Measurements from ENCODE around the gene SH2B2.
A peak's percentile ranks its signal among the peaks of the same experiment; 100 is the strongest.
"Not testable (repeated sequence)": the region's sequence is repeated elsewhere in the genome, so short reads cannot be mapped to it uniquely, and the experiment has no call there.

Gene SH2B2

GRCh38 chr7:102287111-102287980 is 678 bp downstream of the SH2B2 start:
- no peak for DNase-seq

DNA sequence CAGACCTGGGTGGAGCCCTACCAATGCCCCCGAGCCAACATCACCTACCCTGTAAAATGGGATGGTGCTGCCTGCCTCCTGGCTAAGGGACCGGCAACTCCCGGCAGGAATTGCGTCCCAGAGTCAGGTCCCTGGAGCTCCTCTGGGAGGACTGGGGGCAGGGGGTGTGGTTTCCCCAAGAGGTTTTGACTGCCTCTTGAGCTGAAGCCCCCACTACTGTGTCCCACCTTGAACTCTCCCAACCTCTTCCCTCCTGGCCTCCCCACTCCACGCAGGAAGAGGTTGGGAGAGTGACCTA is 1.3 kb downstream of the SH2B2 start:
- DNase-seq, result no peak

DNA sequence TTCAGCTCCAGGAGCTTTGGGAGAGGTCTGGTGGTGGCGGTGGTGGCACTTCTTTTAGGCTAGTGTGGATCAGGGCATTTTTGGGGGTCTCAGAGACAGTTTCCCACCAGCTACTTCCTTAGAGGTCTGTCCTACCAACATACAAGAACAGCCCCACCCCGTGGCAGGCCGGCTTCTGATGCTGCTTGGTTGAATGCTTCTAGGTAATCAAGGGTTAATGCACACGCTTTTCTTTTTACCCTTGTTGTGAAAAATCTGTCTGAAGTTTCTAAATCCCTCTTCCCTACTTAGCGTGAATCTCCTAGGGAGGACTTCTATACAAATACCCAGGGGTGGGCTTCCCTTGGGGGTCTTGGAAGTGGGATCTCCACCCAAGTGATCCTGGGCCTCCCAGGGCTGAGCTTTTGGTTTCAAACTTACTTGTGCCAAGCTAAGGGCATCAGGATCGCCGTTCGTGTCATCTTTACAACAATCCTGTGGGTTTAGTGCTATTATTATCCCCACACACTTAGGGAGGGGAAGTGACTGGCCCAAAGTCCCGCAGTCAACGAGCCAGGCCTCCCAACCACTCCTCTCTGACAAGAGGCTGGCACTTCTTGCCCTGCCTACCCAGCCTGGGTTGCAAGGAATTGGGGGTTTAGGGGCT is 1.7 kb downstream of the SH2B2 start:
- no peak for DNase-seq

- no peak for DNase-seq
Measured at GRCh38 chr7:102289057-102289456, 2.4 kb downstream of the SH2B2 start.

DNA sequence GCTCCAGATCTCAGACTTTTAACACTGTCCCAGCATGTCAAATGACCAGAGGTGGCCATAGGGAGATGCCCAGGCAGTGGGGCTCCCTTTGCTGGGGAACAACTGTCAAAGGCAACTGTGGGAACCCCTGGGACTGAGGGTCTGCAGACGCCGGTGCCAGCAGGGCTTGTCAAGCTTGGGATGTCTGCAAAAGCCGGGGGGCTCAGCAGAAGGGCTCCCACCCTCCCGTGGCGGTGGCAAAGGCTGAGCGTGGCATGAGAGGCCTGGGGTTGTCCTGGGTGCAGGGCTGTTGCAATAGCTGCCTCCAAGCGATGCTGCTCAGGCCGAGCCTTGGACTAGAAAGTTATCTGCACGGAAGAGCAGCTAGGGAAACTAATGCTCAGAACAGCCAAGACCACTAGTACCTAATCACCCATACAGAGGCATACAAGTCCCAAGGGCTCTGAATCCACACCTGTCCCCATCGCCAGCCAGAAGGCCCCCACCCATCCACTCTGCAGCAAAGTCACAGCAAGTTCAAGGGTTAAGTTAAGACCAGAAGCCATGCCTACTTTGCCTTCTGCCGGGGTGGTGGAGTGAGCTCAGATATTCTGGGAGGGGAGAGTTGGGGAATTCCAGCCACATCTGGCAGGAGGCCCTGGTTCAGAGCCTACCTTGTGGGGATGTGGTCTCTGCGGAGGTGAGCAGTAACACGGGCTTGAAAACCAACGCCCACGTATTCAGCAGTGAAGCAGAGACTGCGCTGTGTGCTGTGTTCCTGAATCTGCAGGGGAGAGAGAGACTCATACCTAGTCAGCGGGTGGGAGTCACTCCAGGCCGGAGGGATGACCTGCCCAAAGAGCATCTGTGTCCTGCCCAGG is 4.6 kb downstream of the SH2B2 start:
- peak; percentile 39 for DNase-seq

DNA sequence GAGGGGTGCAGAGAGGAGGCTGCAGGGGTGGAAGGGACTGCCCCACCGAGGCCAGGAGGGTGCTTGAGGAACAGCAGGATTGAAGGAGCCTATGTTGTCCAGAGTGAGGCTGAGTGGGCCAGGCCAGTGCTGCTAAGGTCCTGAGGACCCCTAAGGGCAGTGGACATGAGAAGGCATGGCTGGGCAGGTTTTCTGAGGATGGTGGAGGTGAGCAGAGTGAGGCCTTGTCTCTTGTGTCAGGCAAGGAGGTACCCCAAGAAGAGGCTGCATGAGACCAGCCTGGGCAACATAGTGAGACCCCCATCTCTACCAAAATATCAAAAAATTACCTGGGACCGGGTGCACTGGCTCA is 5.2 kb downstream of the SH2B2 start:
- no peak for DNase-seq

DNA sequence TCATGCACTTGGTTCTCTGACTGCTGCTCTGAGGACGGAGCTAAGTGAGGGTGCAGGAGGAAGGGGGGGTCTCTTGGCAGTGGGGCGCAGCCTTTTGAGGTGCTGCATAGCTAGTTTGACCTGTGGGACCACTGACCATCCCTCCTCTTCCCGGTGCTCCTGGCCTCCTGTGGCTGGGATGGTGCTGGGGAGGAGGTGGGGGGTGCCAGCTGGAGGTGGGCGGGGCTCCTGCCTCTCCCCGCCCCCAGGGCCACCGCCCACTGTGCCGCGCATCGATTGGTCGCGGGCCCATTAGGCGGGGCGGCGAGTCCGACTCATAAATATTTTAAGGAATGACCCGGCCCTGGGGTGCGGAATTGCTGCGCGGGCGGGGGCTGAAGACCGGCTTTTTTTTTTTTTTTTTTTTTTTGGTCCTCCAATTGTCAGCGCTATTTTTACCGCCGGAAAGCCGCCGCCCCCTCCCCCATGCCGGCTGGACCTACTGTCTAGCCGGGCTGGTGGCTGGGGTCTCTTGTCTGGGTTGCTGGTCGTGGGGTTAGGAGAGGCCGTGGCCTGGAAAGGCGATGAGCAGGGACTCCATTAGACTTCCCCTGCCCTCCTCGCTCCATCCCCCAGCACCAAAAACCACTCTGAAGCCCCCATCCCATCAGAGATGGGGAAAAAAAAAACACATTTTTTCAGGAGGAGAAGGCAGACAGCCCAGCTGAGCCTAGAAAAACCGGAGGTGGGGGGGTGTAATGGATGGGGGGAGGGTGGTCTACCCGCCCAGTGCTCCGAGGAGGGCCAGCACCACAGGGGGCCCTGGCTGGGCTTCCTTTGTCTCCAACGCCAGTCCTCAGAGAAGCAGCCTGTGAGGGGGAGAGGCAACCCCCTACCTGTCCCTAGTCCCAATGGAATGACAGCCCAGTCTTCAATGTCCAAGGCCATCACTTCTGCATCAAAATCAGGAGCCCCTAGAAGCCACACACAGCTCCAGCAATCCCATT is 6.4 kb downstream of the SH2B2 start:
- DNase-seq, result no peak

GRCh38 chr7:102294589-102294988 is 7.9 kb downstream of the SH2B2 start:
- DNase-seq, result no peak

DNA sequence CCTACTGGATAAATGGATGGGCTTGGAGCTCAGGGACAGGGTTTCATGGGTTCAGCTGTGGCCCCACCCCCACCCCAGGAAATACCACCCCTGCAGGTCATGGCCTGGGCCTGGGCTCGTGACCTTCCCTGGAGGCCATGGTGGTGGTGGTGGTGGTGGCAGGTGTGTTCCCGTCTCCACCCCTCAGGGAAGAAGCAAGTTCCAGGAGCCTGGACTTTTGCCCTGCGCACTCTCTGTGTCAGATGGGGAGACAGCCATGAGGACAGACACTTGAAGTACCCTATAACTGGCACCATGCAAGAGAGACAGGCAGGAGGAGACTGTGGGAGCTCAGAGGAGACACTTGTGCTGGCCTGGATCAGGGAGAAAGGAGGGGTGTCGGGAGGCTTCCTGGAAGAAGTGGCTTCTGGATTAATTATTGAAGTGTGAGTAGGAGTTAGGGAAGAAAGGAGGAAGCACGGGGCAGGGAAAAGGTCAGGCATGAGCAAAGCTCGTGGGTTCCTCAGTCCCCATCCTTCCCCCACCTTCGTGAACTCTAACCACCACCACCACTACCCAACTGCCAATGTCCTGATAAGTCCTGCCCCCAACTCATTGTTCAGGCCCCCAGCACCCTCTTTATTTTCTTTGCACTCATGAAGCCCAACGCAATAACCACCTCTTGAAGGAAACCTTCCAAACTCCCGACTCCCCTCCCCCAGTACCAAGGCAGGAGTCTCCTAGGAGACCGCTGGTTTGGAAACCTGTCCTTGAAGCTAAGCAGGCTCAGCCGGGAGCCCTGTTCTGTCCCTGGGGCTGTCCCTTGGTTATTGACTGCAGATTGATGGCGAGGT is 8.9 kb downstream of the SH2B2 start:
- no peak for DNase-seq

DNA sequence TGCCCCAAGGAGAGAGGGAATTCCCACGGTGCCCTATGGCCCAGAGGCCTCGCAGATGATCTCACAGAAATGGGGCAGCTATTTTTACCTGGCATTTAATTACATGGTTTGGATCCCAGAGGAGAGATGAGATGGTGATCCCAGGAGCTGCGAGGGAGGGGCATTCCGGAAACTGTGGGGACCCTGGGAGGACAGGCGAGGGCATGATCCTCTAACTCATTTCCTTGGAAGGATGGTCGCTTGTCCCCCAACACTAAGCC is 9.4 kb downstream of the SH2B2 start:
- no peak for DNase-seq

DNA sequence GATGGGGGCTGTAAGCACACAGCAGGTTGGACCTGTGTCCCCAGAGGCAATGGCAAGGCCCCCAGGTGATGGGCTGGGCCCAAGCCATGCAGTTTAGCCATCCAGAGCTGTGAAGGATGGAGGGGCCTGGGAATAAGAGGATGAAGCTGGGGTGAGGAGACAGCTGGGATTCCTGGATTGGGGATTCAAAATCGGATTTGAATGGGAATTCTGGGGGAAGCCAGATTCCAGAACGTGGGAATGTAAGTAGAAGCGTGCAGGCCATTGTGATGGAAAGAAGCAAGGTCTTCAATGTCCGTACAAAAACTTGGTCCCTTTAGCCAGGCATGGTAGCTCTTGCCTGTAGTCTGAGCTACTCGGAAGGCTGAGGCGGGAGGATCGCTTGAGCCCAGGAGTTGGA is 9.8 kb downstream of the SH2B2 start:
- DNase-seq, result no peak

DNA sequence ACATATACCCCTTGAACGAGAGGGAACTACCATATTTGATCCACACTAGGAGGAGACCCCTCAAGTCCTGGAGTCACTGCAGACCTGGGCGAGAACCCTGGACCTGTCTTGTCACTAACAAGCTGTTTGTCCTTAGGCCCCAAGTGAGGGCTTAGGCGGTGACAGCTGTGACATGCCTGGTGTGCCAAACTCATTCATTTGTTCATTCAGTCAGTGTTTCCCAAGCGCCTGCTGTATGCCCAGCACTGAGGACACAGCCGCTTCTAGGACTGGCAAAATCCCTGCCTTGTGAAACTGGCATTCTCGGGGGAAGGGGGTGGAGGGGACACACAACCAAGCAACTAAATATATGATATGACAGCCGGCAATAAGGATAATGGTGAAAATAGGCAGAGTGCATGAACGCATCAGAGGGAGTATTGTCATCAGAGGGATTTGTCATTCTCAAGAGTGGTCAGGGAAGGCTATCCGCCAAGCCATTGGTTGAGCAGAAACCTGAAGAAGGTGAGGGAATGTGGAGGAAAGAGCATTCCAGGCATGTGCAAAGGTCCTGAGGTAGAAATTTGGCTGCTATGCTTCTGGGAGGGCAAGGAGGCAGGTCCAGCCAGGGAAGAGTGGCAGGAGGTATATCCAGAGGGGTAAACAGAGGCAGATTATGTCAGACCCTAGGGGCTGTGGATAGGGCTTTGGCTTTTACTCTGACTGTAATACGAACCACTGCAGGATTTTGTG is 11.0 kb downstream of the SH2B2 start:
- DNase-seq, result no peak

GRCh38 chr7:102300643-102301221 is 14.1 kb downstream of the SH2B2 start:
- no peak for DNase-seq

DNA sequence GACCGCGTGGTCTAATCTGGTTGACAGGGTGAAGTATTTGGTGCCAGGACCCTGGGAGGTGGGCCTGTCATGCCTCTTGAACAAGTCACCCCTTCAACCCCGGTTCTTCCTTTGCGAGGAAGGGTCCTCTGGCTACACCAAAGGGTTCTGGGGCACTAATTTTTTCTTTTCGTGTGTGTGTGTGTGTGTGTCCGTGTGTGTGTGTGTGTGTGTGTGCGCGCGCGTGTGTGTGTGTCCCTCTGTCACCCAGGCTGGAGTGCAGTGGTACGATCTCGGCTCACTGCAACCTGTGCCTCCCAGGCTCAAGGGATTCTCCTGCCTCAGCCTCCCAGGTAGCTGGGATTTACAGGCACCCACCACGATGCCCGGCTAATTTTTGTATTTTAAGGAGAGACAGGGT is 14.7 kb downstream of the SH2B2 start:
- DNase-seq, result not testable (repeated sequence)

GRCh38 chr7:102302025-102302424 is 15.4 kb downstream of the SH2B2 start:
- DNase-seq, result no peak

GRCh38 chr7:102303669-102304422 is 17.2 kb downstream of the SH2B2 start:
- DNase-seq, result no peak

DNA sequence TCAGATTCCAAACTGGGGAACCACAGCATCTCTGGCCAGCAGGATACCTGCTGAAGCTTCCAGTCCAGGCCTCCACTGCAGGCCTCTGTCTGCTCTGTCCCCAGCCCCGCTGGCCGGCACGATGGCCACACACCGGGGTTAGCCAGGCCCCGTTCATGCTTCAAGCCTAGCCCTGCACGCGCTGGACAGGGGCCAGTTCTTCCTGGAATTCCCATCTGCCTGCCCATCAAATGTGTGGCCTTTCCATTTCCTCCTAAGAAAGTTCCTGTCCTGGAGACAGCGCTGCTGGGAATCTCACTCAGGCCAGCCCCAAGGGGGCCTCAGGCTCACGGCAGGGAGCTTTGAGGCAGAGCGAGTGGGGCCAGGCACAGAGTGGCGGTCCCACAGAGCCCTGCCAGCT is 18.0 kb downstream of the SH2B2 start:
- DNase-seq, result no peak

GRCh38 chr7:102305414-102306268 is 19.0 kb downstream of the SH2B2 start:
- DNase-seq, result no peak
